LNCaP clone FGC (cell line): Measurements from ENCODE around the gene CCDC180.

Experiments
- DNase-seq: peaks from one replicate; pipeline ENCODE4 v3.0.0-alpha.2; 2011; ENCODE audit warnings: low read depth
- H3K4me3 ChIP-seq: 2 replicates; pipeline ENCODE4 v1.5.1; 2011; ENCODE audit warnings: mild to moderate bottlenecking, low read depth, low read length, control low read depth
- CTCF ChIP-seq: IDR thresholded peaks from 2 replicates; pipeline ENCODE4 v1.5.1; 2012; ENCODE audit warnings: mild to moderate bottlenecking; ENCODE audit not compliant: control insufficient read depth, insufficient read depth; ENCODE audit errors: extremely low read depth

CCDC180 gene

GRCh38 chr9:97283768-97284167 is 23.7 kb upstream of the CCDC180 start:
- no peak overlapping the region for H3K4me3 ChIP-seq
- TF ChIP-seq CTCF, result no peak
- no peak for DNase-seq

DNA sequence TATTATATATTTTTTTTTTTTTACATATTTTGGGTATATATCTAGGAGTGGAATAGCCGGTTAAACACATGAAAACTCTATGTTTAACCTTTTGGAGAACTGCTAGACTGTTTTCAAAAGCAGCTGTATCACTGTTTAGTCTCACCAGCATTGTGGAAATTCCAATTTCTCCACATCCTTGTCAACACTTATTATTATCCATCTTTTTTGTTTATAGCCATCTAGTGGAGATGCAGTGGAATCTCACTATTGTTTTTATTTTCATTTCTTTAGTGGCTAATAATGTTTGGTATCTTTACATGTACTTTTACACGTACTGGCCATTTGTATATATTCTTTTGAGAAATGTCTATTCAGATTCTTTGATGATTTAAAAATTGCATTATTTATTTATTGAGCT is 22.7 kb upstream of the CCDC180 start:
- H3K4me3 ChIP-seq, result no peak overlapping the region
- TF ChIP-seq CTCF, result no peak
- no peak for DNase-seq

- TF ChIP-seq CTCF, result no peak
- H3K4me3 ChIP-seq, result no peak overlapping the region
- DNase-seq, result no peak
Observed at GRCh38 chr9:97292200-97292599, 15.3 kb upstream of the CCDC180 start.

DNA sequence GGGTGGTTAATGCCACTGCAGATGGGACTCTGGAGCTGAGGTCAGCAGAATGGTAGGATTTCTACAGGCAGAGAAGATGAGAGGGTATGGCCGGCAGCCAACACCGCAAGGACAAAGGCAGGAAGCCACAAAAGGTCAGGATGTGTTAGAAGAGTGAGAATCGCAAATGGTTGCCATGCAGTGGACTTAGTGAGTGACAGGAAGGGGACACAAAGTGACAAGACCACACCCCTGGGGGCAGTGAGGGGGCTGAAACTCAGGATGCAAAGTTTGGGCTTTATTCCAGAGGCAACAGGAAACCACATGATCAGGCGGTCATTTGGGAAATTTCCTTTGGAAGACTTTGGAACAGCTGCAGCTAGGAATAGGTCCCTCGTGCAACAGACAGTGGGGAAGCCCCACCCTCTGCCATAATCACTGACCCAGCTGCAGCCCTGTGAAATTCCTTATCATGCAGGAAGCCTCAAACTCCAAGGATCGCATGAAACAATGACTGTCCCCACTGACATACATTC is 14.2 kb upstream of the CCDC180 start:
- no peak overlapping the region for H3K4me3 ChIP-seq
- DNase-seq, result no peak
- no peak for TF ChIP-seq CTCF

DNA sequence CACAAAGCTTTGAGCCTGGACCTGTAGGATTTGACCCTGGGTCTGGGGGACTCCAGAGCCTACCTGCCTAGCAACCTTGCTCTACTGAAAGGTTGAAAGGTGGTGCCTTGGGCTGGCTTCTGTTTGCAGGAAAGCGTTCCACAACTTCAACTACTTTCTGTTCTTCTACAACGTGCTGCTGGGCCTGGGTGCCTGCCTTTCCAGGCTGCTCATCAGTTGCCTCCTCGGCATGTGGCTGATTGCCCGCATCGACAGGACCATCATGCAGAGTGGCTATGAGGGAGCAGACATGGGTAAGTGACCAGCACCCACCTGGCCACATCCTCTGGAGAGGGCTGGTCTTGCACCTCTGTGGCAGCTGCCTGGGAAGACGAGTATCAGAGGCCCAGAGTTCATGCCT is 13.6 kb upstream of the CCDC180 start:
- TF ChIP-seq CTCF, result no peak
- no peak for DNase-seq
- H3K4me3 ChIP-seq, result no peak overlapping the region

GRCh38 chr9:97297889-97298288 is 9.6 kb upstream of the CCDC180 start:
- DNase-seq, result no peak
- no peak overlapping the region for H3K4me3 ChIP-seq
- no peak for TF ChIP-seq CTCF

GRCh38 chr9:97299809-97300414 is 7.5 kb upstream of the CCDC180 start:
- DNase-seq, result no peak
- no peak for TF ChIP-seq CTCF
- no peak overlapping the region for H3K4me3 ChIP-seq
